C4-2B (cell line): ENCODE measurements around the gene OGFOD1.

Experiments
- CTCF ChIP-seq: fragments of 450-650 bp; conservative IDR thresholded peaks from 2 replicates; pipeline ENCODE4 v1.5.1; 2017; ENCODE audit warnings: mild to moderate bottlenecking
- ZFX ChIP-seq: fragments of 450-650 bp; IDR thresholded peaks from 2 replicates; pipeline ENCODE4 v1.6.1; 2017

- TF ChIP-seq CTCF (no peak), ZFX (no peak)
Observed at GRCh38 chr16:56411624-56412023, 39.7 kb upstream of the OGFOD1 start.
